DOHH2 (cell line): ENCODE results near the gene KLHL26.

ENCODE experiments used
- CTCF ChIP-seq: fragments of 200-600 bp; sonication (generic); IDR thresholded peaks from one replicate; pipeline ENCODE4 v1.5.1; 2014; ENCODE audit warnings: antibody characterized with exemption, mild to moderate bottlenecking, low read depth, low read length; ENCODE audit not compliant: poor library complexity, severe bottlenecking
- EZH2phosphoT487 ChIP-seq: fragments of 200-600 bp; sonication (generic); IDR thresholded peaks from 2 replicates; pipeline ENCODE4 v1.6.1; 2017; ENCODE audit warnings: borderline replicate concordance, mild to moderate bottlenecking, antibody characterized with exemption, low read length, moderate library complexity, mixed read lengths

- TF ChIP-seq CTCF (no peak), EZH2phosphoT487 (no peak)
Measured at GRCh38 chr19:18668252-18668631, 31.4 kb downstream of the KLHL26 start.
